HL-60 (cell line): ENCODE results near the gene SNRNP70.

Experiments used
- GABPA ChIP-seq: IDR thresholded peaks from 2 replicates; pipeline ENCODE4 v1.6.1; 2012; ENCODE audit warnings: low read depth
- POLR2AphosphoS5 ChIP-seq: IDR thresholded peaks from 2 replicates; pipeline ENCODE4 v1.6.1; 2012; ENCODE audit warnings: low read depth
- TF ChIP-seq, protein P1 (sequence below): IDR thresholded peaks from one replicate; pipeline ENCODE4 v1.5.1; 2011; ENCODE audit warnings: low read length, control low read depth, inconsistent platforms; ENCODE audit not compliant: insufficient read depth
- TF ChIP-seq, protein P2 (sequence below): IDR thresholded peaks from 2 replicates; pipeline ENCODE4 v1.6.1; 2012; ENCODE audit warnings: low read depth; ENCODE audit not compliant: insufficient replicate concordance

DNA sequence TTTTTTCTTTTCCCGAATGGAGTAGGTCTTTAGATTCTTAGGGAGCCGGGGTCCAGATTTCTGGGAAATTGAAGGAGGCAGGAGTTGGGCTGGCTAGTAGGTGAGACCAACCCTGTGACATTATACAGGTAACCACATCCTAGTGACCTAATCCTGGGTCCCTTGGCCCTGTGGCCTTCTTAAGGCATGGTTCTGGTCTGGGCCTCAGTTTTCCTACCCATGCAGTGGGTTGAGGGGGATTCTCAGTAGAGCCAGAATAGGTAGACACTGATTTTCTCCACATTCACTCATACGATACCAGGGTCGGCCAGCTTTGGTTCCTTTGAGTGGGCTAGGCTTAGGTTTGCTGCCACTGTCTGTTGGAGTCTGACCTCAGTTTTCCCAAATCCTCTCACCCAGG lies 41.3 kb downstream of the SNRNP70 start:
- TF ChIP-seq, protein P1, sequence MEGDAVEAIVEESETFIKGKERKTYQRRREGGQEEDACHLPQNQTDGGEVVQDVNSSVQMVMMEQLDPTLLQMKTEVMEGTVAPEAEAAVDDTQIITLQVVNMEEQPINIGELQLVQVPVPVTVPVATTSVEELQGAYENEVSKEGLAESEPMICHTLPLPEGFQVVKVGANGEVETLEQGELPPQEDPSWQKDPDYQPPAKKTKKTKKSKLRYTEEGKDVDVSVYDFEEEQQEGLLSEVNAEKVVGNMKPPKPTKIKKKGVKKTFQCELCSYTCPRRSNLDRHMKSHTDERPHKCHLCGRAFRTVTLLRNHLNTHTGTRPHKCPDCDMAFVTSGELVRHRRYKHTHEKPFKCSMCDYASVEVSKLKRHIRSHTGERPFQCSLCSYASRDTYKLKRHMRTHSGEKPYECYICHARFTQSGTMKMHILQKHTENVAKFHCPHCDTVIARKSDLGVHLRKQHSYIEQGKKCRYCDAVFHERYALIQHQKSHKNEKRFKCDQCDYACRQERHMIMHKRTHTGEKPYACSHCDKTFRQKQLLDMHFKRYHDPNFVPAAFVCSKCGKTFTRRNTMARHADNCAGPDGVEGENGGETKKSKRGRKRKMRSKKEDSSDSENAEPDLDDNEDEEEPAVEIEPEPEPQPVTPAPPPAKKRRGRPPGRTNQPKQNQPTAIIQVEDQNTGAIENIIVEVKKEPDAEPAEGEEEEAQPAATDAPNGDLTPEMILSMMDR = no peak
- TF ChIP-seq POLR2AphosphoS5 (no peak), GABPA (no peak)
- TF ChIP-seq, protein P2, sequence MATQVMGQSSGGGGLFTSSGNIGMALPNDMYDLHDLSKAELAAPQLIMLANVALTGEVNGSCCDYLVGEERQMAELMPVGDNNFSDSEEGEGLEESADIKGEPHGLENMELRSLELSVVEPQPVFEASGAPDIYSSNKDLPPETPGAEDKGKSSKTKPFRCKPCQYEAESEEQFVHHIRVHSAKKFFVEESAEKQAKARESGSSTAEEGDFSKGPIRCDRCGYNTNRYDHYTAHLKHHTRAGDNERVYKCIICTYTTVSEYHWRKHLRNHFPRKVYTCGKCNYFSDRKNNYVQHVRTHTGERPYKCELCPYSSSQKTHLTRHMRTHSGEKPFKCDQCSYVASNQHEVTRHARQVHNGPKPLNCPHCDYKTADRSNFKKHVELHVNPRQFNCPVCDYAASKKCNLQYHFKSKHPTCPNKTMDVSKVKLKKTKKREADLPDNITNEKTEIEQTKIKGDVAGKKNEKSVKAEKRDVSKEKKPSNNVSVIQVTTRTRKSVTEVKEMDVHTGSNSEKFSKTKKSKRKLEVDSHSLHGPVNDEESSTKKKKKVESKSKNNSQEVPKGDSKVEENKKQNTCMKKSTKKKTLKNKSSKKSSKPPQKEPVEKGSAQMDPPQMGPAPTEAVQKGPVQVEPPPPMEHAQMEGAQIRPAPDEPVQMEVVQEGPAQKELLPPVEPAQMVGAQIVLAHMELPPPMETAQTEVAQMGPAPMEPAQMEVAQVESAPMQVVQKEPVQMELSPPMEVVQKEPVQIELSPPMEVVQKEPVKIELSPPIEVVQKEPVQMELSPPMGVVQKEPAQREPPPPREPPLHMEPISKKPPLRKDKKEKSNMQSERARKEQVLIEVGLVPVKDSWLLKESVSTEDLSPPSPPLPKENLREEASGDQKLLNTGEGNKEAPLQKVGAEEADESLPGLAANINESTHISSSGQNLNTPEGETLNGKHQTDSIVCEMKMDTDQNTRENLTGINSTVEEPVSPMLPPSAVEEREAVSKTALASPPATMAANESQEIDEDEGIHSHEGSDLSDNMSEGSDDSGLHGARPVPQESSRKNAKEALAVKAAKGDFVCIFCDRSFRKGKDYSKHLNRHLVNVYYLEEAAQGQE = no peak
